PFSK-1 (cell line): ENCODE data around the gene VAPA.

ENCODE experiments used
- POLR2AphosphoS5 ChIP-seq: IDR thresholded peaks from 2 replicates; pipeline ENCODE4 v1.6.1; 2012; ENCODE audit warnings: low read depth, mild to moderate bottlenecking, control low read depth, low read length, moderate library complexity
- SIN3A ChIP-seq: IDR thresholded peaks from 2 replicates; pipeline ENCODE4 v1.6.1; 2012; ENCODE audit warnings: mild to moderate bottlenecking, low read length, moderate library complexity, borderline replicate concordance; ENCODE audit not compliant: insufficient read depth
- TAF1 ChIP-seq: IDR thresholded peaks from 2 replicates; pipeline ENCODE4 v1.6.1; 2012; ENCODE audit warnings: low read length, control low read depth, borderline replicate concordance; ENCODE audit not compliant: insufficient read depth
- TF ChIP-seq, protein P1 (sequence below), 2 experiments: IDR thresholded peaks; 2 replicates each; pipeline versions ENCODE4 v1.6.1 to v1.8.0; 2011 to 2012; ENCODE audit warnings: low read depth in 2 of 2, low read length in 2 of 2, control low read depth in 1 of 2, inconsistent platforms in 1 of 2, mild to moderate bottlenecking in 1 of 2, moderate library complexity in 1 of 2; ENCODE audit not compliant: insufficient read depth in 1 of 2

- TF ChIP-seq TAF1 (no peak), POLR2AphosphoS5 (no peak), SIN3A (no peak)
- TF ChIP-seq, protein P1, sequence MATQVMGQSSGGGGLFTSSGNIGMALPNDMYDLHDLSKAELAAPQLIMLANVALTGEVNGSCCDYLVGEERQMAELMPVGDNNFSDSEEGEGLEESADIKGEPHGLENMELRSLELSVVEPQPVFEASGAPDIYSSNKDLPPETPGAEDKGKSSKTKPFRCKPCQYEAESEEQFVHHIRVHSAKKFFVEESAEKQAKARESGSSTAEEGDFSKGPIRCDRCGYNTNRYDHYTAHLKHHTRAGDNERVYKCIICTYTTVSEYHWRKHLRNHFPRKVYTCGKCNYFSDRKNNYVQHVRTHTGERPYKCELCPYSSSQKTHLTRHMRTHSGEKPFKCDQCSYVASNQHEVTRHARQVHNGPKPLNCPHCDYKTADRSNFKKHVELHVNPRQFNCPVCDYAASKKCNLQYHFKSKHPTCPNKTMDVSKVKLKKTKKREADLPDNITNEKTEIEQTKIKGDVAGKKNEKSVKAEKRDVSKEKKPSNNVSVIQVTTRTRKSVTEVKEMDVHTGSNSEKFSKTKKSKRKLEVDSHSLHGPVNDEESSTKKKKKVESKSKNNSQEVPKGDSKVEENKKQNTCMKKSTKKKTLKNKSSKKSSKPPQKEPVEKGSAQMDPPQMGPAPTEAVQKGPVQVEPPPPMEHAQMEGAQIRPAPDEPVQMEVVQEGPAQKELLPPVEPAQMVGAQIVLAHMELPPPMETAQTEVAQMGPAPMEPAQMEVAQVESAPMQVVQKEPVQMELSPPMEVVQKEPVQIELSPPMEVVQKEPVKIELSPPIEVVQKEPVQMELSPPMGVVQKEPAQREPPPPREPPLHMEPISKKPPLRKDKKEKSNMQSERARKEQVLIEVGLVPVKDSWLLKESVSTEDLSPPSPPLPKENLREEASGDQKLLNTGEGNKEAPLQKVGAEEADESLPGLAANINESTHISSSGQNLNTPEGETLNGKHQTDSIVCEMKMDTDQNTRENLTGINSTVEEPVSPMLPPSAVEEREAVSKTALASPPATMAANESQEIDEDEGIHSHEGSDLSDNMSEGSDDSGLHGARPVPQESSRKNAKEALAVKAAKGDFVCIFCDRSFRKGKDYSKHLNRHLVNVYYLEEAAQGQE (IDR thresholded peaks at IDR 0.05; ENCODE audit: insufficient read depth in 1 of 2, low read depth in 2 of 2, low read length in 2 of 2): no peak
These were observed 36.0 kb downstream of the VAPA start for GRCh38 chr18:9949861-9950260.
